ENCODE results near the gene CAMK1G.
A peak's percentile ranks its signal among the peaks of the same experiment; 100 is the strongest.

Gene CAMK1G

GRCh38 chr1:209629621-209630382 is 46.3 kb downstream of the CAMK1G start:
- Histone ChIP-seq H3K9ac (ENCODE audit: low read length in 5 of 5) (peak overlapping the region in 1 of 5 donors; percentile 38), H3K27ac (ENCODE audit: low read depth, low read length) (no peak overlapping the region), H3K9me3 (ENCODE audit: control insufficient read depth in 5 of 5, low read length in 5 of 5) (no peaks in the 10 kb centered on the region), H3K36me3 (ENCODE audit: control insufficient read depth in 5 of 5, insufficient read depth in 5 of 5, low read length in 5 of 5) (no peaks in the 10 kb centered on the region), H3K4me3 (ENCODE audit: low read depth in 1 of 5, low read length in 5 of 5) (no peak overlapping the region), H3K4me1 (ENCODE audit: control insufficient read depth in 5 of 5, insufficient read depth in 5 of 5, low read length in 5 of 5) (peaks cover 5 to 48% (median 37%) of the 10 kb centered on the region in 5 donors), H3K27me3 (ENCODE audit: control insufficient read depth in 5 of 5, insufficient read depth in 4 of 5, low read length in 5 of 5) (peaks cover 0 to 3% (median 0%) of the 10 kb centered on the region in 5 donors)

DNA sequence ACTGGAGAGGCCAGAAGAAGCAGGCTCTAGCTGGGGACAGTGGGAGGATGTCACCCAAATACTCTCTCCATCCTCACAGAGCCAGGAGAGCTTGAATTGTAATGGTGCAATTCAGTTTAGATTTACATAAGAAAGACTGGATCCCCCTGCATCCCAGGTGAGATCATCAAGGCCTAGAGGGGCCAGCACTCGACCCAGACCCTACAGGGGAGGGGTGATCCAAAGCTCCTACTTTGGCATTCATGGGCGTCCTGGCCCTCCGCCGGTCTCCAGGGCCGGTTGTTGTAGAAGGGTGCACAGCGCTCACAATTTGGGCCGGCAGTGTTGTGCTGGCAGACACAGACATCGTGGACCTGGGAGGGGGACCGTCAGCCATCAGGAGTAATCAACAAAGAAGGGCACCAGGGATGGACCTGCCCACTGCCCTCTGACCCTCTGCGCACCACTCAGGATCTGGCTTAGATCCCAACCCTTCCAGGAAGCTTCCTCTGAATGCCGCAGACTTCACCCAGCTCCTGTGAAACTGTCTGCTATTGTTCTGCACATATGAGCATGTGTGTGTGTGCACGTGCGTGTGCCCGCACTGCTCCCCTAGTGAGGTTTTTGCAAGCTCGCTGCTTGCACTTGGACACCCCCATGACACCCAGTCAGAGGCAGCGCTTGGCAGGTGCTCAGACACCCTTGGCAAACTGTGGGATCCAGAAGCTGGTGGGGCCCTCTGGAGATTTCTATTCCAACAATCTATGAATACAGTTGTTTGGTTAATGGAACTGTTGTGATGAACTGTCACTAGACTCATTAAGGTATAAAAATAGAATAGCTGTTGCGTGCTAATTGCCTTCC is 47.1 kb downstream of the CAMK1G start:
- Histone ChIP-seq H3K27me3 (ENCODE audit: control insufficient read depth in 5 of 5, insufficient read depth in 4 of 5, low read length in 5 of 5) (peaks cover 0 to 3% (median 0%) of the 10 kb centered on the region in 5 donors), H3K4me3 (ENCODE audit: low read depth in 1 of 5, low read length in 5 of 5) (no peak overlapping the region), H3K36me3 (ENCODE audit: control insufficient read depth in 5 of 5, insufficient read depth in 5 of 5, low read length in 5 of 5) (no peaks in the 10 kb centered on the region), H3K4me1 (ENCODE audit: control insufficient read depth in 5 of 5, insufficient read depth in 5 of 5, low read length in 5 of 5) (peaks cover 4 to 40% (median 34%) of the 10 kb centered on the region in 5 donors), H3K9ac (ENCODE audit: low read length in 5 of 5) (no peak overlapping the region), H3K27ac (ENCODE audit: low read depth, low read length) (no peak overlapping the region), H3K9me3 (ENCODE audit: control insufficient read depth in 5 of 5, low read length in 5 of 5) (no peaks in the 10 kb centered on the region)

- Histone ChIP-seq H3K27ac (ENCODE audit: low read depth, low read length) (no peak overlapping the region), H3K27me3 (ENCODE audit: control insufficient read depth in 5 of 5, insufficient read depth in 4 of 5, low read length in 5 of 5) (no peaks in the 10 kb centered on the region), H3K4me3 (ENCODE audit: low read depth in 1 of 5, low read length in 5 of 5) (no peak overlapping the region), H3K9ac (ENCODE audit: low read length in 5 of 5) (no peak overlapping the region), H3K36me3 (ENCODE audit: control insufficient read depth in 5 of 5, insufficient read depth in 5 of 5, low read length in 5 of 5) (no peaks in the 10 kb centered on the region), H3K9me3 (ENCODE audit: control insufficient read depth in 5 of 5, low read length in 5 of 5) (no peaks in the 10 kb centered on the region), H3K4me1 (ENCODE audit: control insufficient read depth in 5 of 5, insufficient read depth in 5 of 5, low read length in 5 of 5) (peaks cover 0 to 17% (median 15%) of the 10 kb centered on the region in 5 donors)
Observed at GRCh38 chr1:209633335-209633997, 50.0 kb downstream of the CAMK1G start.

DNA sequence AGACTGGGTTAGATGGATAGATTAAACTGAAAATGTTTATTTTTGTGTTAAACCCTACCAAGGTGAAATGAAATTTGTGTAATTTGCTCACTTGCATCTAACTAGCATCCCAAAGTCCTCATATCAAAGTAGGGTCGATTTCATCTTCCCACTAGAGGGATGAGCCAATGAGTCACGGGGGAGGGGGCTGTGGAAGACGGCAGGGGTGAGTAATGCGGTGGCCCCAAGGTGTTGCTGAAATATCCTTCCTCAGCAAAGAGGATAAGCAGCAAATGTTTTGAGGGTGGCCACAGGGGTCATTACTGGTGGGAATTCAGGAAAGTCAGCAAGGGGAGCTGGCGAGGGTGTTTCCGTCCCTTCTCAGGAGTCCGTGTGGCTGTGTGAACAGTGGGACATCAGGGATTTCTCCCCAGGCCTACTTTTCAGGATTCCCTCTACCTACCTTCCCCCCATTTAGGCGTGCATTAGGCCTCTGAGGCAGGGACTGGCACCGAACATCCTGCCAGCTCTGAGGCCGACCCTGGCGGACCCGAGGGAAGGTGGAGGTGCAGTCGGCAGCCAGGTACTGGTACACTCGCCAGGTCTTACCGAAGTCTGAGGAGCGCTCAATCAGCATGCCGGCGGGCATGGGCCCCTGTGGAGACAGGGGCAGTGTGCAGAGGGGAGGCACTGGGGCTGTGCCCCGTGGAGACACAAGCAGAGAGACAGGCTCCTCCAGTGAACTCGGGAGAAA is 50.7 kb downstream of the CAMK1G start:
- Histone ChIP-seq H3K36me3 (ENCODE audit: control insufficient read depth in 5 of 5, insufficient read depth in 5 of 5, low read length in 5 of 5) (no peaks in the 10 kb centered on the region), H3K27me3 (ENCODE audit: control insufficient read depth in 5 of 5, insufficient read depth in 4 of 5, low read length in 5 of 5) (no peaks in the 10 kb centered on the region), H3K4me3 (ENCODE audit: low read depth in 1 of 5, low read length in 5 of 5) (no peak overlapping the region), H3K9ac (ENCODE audit: low read length in 5 of 5) (no peak overlapping the region), H3K27ac (ENCODE audit: low read depth, low read length) (no peak overlapping the region), H3K4me1 (ENCODE audit: control insufficient read depth in 5 of 5, insufficient read depth in 5 of 5, low read length in 5 of 5) (peaks cover 0 to 17% (median 15%) of the 10 kb centered on the region in 5 donors), H3K9me3 (ENCODE audit: control insufficient read depth in 5 of 5, low read length in 5 of 5) (no peaks in the 10 kb centered on the region)

- no peaks in the 10 kb centered on the region for H3K36me3 ChIP-seq (ENCODE audit: control insufficient read depth in 5 of 5, insufficient read depth in 5 of 5, low read length in 5 of 5)
- H3K9me3 ChIP-seq (ENCODE audit: control insufficient read depth in 5 of 5, low read length in 5 of 5), result no peaks in the 10 kb centered on the region
- H3K27me3 ChIP-seq (ENCODE audit: control insufficient read depth in 5 of 5, insufficient read depth in 4 of 5, low read length in 5 of 5), result no peaks in the 10 kb centered on the region
- no peak overlapping the region for H3K4me3 ChIP-seq (ENCODE audit: low read depth in 1 of 5, low read length in 5 of 5)
- no peak overlapping the region for H3K27ac ChIP-seq (ENCODE audit: low read depth, low read length)
- H3K9ac ChIP-seq (ENCODE audit: low read length in 5 of 5), result no peak overlapping the region
- H3K4me1 ChIP-seq (ENCODE audit: control insufficient read depth in 5 of 5, insufficient read depth in 5 of 5, low read length in 5 of 5), result peaks cover 0 to 11% (median 7%) of the 10 kb centered on the region in 5 donors
Observed at GRCh38 chr1:209635850-209636249, 52.3 kb downstream of the CAMK1G start.

DNA sequence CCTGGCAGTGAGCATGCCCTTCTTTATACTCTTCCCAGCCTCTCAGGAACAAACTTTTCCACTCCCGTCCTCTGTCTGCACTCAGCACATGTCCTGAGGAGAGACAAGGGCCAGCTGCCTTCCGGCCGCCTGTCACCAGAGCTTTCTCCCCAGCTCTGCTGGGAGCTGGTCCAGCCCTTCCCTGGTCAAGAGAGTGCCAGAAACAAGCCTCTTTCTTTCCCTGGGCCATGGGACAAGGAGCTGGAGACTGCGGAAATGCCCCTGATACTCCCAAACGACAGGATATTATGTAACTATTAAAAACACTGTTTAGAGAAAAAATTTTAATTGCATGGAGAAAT is 58.3 kb downstream of the CAMK1G start:
- Histone ChIP-seq H3K36me3 (ENCODE audit: control insufficient read depth in 5 of 5, insufficient read depth in 5 of 5, low read length in 5 of 5) (no peaks in the 10 kb centered on the region), H3K4me1 (ENCODE audit: control insufficient read depth in 5 of 5, insufficient read depth in 5 of 5, low read length in 5 of 5) (peaks cover 24 to 59% (median 54%) of the 10 kb centered on the region in 5 donors), H3K4me3 (ENCODE audit: low read depth in 1 of 5, low read length in 5 of 5) (no peak overlapping the region)

GRCh38 chr1:209642816-209643215 is 59.3 kb downstream of the CAMK1G start:
- H3K27ac ChIP-seq (ENCODE audit: low read depth, low read length), result peak overlapping the region; percentile 86
- peak overlapping the region in 2 of 5 donors; percentile 18 to 64 for H3K9ac ChIP-seq (ENCODE audit: low read length in 5 of 5)

More for the DNA sequence above, 58.3 kb downstream of the CAMK1G start:
- Histone ChIP-seq H3K9ac (ENCODE audit: low read length in 5 of 5) (peak overlapping the region in 4 of 5 donors; percentile 50 to 64 (median 60)), H3K27me3 (ENCODE audit: control insufficient read depth in 5 of 5, insufficient read depth in 4 of 5, low read length in 5 of 5) (no peaks in the 10 kb centered on the region), H3K27ac (ENCODE audit: low read depth, low read length) (peak overlapping the region; percentile 86), H3K9me3 (ENCODE audit: control insufficient read depth in 5 of 5, low read length in 5 of 5) (no peaks in the 10 kb centered on the region)

DNA sequence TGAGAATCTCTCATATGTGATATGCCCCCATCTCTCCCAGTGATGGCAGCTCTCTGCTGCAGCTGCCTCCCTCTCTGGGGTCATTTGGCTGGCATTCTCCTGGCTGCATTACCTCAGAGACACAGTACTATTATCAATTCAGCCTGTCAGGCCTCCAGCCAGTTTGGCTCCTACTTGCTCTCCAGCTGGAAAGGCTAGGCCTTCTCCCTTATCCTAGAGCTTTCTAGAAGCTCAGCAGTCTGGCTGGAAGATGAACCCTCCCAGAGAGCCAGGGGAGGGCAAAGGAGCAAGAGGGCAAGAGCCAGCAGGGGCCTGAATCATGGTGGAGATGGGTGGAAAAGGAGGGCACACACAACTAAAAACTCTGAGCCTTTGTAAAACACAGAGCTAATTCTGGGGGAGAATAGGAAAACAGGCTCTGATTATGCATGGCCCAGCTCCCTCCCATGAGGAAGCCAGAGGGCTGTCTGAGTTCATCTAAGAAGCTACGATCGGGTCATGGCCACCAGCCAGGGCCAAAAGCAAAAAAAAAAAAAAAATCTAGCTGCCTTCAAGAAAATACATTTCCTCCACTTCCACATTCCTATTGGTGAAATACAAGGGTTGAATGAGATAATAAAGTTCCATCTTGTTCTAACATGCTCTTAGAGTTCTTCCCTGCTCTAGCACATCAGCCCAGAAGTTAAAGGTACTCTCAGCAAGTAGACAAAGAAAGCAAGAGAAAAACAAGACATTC is 59.9 kb downstream of the CAMK1G start:
- Histone ChIP-seq H3K27me3 (ENCODE audit: control insufficient read depth in 5 of 5, insufficient read depth in 4 of 5, low read length in 5 of 5) (no peaks in the 10 kb centered on the region), H3K4me1 (ENCODE audit: control insufficient read depth in 5 of 5, insufficient read depth in 5 of 5, low read length in 5 of 5) (peaks cover 38 to 75% (median 70%) of the 10 kb centered on the region in 5 donors), H3K9ac (ENCODE audit: low read length in 5 of 5) (peak overlapping the region in 3 of 5 donors; percentile 18 to 64 (median 49)), H3K27ac (ENCODE audit: low read depth, low read length) (peak overlapping the region; percentile 86), H3K36me3 (ENCODE audit: control insufficient read depth in 5 of 5, insufficient read depth in 5 of 5, low read length in 5 of 5) (no peaks in the 10 kb centered on the region), H3K9me3 (ENCODE audit: control insufficient read depth in 5 of 5, low read length in 5 of 5) (no peaks in the 10 kb centered on the region), H3K4me3 (ENCODE audit: low read depth in 1 of 5, low read length in 5 of 5) (no peak overlapping the region)

More at GRCh38 chr1:209642816-209643215, 59.3 kb downstream of the CAMK1G start:
- Histone ChIP-seq H3K9me3 (ENCODE audit: control insufficient read depth in 5 of 5, low read length in 5 of 5) (no peaks in the 10 kb centered on the region), H3K4me3 (ENCODE audit: low read depth in 1 of 5, low read length in 5 of 5) (no peak overlapping the region), H3K36me3 (ENCODE audit: control insufficient read depth in 5 of 5, insufficient read depth in 5 of 5, low read length in 5 of 5) (no peaks in the 10 kb centered on the region), H3K4me1 (ENCODE audit: control insufficient read depth in 5 of 5, insufficient read depth in 5 of 5, low read length in 5 of 5) (peaks cover 32 to 69% (median 64%) of the 10 kb centered on the region in 5 donors), H3K27me3 (ENCODE audit: control insufficient read depth in 5 of 5, insufficient read depth in 4 of 5, low read length in 5 of 5) (no peaks in the 10 kb centered on the region)

Data from subcutaneous abdominal adipose tissue (tissue), 5 donors.